GM12891 (cell line): ENCODE results near the gene MRPL1.

Experiments used
- DNase-seq: peaks from one replicate; pipeline ENCODE4 v3.0.0; 2011; ENCODE audit warnings: low spot score; ENCODE audit not compliant: insufficient read length
- FAIRE-seq: peaks from 2 replicates; lab custom pipeline; 2011; peaks lifted over from hg19 to GRCh38; lab: Jason Lieb, UNC
- PAX5 ChIP-seq: IDR thresholded peaks from 2 replicates; pipeline ENCODE4 v1.6.1; 2011; ENCODE audit warnings: low read length, moderate library complexity, mild to moderate bottlenecking; ENCODE audit not compliant: insufficient read depth, severe bottlenecking
- POLR2A ChIP-seq: IDR thresholded peaks from 2 replicates; pipeline ENCODE4 v1.6.1; 2011; ENCODE audit warnings: low read depth, low read length, control low read depth
- POLR2AphosphoS5 ChIP-seq: IDR thresholded peaks from 2 replicates; pipeline ENCODE4 v1.6.1; 2011; ENCODE audit warnings: low read depth, low read length, control low read depth
- POU2F2 ChIP-seq: IDR thresholded peaks from 2 replicates; pipeline ENCODE4 v1.6.1; 2011; ENCODE audit warnings: low read depth, mild to moderate bottlenecking, control low read depth, low read length, moderate library complexity
- SPI1 ChIP-seq: IDR thresholded peaks from 2 replicates; pipeline ENCODE4 v1.6.1; 2011; ENCODE audit warnings: low read depth, low read length, control low read depth
- TAF1 ChIP-seq: IDR thresholded peaks from 2 replicates; pipeline ENCODE4 v1.6.1; 2011; ENCODE audit warnings: low read depth, low read length, control low read depth

MRPL1 gene

DNA sequence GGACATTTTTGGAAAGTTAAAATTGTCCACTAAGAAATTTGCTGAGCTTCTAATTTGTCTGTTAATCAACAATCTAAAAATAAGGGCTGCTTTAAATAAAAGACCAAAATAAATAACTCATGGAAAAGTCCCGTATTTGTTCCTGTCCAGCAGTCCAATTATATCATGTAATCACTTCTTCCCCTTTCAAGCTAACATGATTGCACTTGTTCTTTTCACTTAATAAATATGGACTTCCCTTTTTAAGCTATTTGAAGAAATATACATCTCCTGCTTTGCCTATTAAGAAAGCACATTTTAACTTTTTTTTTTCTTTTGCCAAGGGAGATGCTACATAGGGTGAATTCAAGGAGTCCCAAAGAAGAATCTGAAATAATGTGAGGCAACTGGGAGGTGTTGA, 138.9 kb downstream of the MRPL1 start:
- no peak for FAIRE-seq

DNA sequence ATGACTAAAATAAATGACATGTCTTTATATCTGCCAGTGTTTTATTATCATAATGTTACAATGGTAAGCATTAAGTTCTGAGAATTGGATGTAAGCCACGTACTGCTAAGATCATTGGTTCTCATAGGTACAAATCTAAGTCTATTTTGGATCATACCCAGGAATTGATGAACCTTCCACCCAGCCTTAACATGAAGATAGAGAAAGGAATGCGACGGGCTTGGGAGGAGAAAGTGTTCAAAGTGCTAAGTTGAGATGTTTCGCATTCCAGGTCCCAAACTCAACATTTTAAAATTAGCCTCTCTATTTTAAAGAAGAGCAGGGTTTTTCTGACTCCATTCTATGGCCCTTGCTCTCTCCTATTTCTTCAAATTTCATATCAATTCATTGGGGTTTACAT, 139.6 kb downstream of the MRPL1 start:
- no peak for FAIRE-seq

More for the DNA sequence above, 138.9 kb downstream of the MRPL1 start:
- TF ChIP-seq SPI1: no peak
- DNase-seq: no peak

More for the DNA sequence above, 139.6 kb downstream of the MRPL1 start:
- TF ChIP-seq PAX5 (no peak), TAF1 (no peak), POLR2A (no peak), POU2F2 (no peak), POLR2AphosphoS5 (no peak), SPI1 (no peak)
- no peak for DNase-seq
